HEK293T (cell line): ENCODE data around the gene KBTBD2.

Experiments
- BHLHE40 ChIP-seq: fragments of 450-650 bp; IDR thresholded peaks from 2 replicates; pipeline ENCODE4 v1.6.1; 2016; ENCODE audit warnings: mild to moderate bottlenecking, moderate library complexity, borderline replicate concordance
- L3MBTL2 ChIP-seq: fragments of 450-650 bp; conservative IDR thresholded peaks from 2 replicates; pipeline ENCODE4 v1.6.1; 2016; ENCODE audit warnings: mild to moderate bottlenecking

- TF ChIP-seq BHLHE40 (no peak), L3MBTL2 (no peak)
Measured at GRCh38 chr7:32921896-32922295, 30.3 kb upstream of the KBTBD2 start.
